Measurements from ENCODE around the gene ZNF697.

DNA sequence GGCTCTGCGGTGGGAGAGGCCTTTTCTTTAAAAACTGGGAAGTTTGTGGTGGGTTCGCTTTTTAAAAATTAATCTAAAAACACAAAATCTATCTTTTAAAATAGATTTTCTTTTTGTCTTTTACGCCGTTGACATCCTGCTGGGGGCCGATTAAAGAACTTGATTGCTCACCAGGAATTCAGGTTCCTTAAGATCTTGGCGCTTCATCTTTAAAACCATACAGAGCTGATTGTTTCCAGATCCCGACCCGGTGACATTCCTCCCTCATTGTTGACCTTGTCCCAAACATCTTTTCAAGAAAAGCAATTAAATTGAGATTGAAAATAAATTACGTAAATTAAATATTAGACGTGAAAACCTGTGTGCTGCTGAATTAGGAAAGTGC, 546 bp upstream of the ZNF697 start:
- TF ChIP-seq ARHGAP35 (IDR thresholded peaks at IDR 0.05; ENCODE audit: partially characterized antibody) (no peak), CREB1 (IDR thresholded peaks at IDR 0.05) (no peak), CREB1 (CRISPR knock-in tag; IDR thresholded peaks at IDR 0.05) (no peak), ZNF384 (IDR thresholded peaks at IDR 0.05; ENCODE audit: low read depth, low read length) (no peak), ZNF217 (CRISPR knock-in tag; IDR thresholded peaks at IDR 0.05) (no peak), TAF1 (IDR thresholded peaks at IDR 0.05; ENCODE audit: control insufficient read depth, extremely low read depth, insufficient read depth, low read length, severe bottlenecking) (no peak), ELF2 (CRISPR knock-in tag; IDR thresholded peaks at IDR 0.05) (no peak), FOXM1 (IDR thresholded peaks at IDR 0.05; ENCODE audit: low read depth) (no peak), FOXM1 (CRISPR knock-in tag; IDR thresholded peaks at IDR 0.05; ENCODE audit: low read depth) (no peak), ZNF699 (CRISPR knock-in tag; IDR thresholded peaks at IDR 0.05; ENCODE audit: insufficient replicate concordance) (no peak), FOXA1 (IDR thresholded peaks at IDR 0.05; ENCODE audit: borderline replicate concordance) (no peak)
- TF ChIP-seq, protein P1, sequence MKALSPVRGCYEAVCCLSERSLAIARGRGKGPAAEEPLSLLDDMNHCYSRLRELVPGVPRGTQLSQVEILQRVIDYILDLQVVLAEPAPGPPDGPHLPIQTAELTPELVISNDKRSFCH (CRISPR knock-in tag; IDR thresholded peaks at IDR 0.05), result no peak
- TF ChIP-seq, protein P1 (tag; IDR thresholded peaks at IDR 0.05), result no peak
- TF ChIP-seq, protein P2, sequence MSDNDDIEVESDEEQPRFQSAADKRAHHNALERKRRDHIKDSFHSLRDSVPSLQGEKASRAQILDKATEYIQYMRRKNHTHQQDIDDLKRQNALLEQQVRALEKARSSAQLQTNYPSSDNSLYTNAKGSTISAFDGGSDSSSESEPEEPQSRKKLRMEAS (CRISPR knock-in tag; IDR thresholded peaks at IDR 0.05), result no peak
- TF ChIP-seq, protein P3, sequence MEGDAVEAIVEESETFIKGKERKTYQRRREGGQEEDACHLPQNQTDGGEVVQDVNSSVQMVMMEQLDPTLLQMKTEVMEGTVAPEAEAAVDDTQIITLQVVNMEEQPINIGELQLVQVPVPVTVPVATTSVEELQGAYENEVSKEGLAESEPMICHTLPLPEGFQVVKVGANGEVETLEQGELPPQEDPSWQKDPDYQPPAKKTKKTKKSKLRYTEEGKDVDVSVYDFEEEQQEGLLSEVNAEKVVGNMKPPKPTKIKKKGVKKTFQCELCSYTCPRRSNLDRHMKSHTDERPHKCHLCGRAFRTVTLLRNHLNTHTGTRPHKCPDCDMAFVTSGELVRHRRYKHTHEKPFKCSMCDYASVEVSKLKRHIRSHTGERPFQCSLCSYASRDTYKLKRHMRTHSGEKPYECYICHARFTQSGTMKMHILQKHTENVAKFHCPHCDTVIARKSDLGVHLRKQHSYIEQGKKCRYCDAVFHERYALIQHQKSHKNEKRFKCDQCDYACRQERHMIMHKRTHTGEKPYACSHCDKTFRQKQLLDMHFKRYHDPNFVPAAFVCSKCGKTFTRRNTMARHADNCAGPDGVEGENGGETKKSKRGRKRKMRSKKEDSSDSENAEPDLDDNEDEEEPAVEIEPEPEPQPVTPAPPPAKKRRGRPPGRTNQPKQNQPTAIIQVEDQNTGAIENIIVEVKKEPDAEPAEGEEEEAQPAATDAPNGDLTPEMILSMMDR (IDR thresholded peaks at IDR 0.05 in 2 of 3, conservative IDR thresholded peaks at IDR 0.05 in 1 of 3; ENCODE audit: insufficient read depth in 2 of 3, low read depth in 1 of 3, low read length in 3 of 3), result no peak
